SU-DHL-6 (cell line): Measurements from ENCODE around the gene CCR4.

Experiments used
- EZH2phosphoT487 ChIP-seq: fragments of 200-600 bp; sonication (generic), shearing (Covaris generic); conservative IDR thresholded peaks from 2 replicates; pipeline ENCODE4 v1.6.1; 2018; ENCODE audit warnings: mild to moderate bottlenecking, antibody characterized with exemption, low read length, moderate library complexity, mixed read lengths
- TF ChIP-seq, protein P1 (sequence below): fragments of 200-600 bp; sonication (generic); IDR thresholded peaks from one replicate; pipeline ENCODE4 v1.5.1; 2017; ENCODE audit warnings: antibody characterized with exemption, mild to moderate bottlenecking, low read length, moderate library complexity; ENCODE audit not compliant: insufficient read depth, poor library complexity, severe bottlenecking

DNA sequence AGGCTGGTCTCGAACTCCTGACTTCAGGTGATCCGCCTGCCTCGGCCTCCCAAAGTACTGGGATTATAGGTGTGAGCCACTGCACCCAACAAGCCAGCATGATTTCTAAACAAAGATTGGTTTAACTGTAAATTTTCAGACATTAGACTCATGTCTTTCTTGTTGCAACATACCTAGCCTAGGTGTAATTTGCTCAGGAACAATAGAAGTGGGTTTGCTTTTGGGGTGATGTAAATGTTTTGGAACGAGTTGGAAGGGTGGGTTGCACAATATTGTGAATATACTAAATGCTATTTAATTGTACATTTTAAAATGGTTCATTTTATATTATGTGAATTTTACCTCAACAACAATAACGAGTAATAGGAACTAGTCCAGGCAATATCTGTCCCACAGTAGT, 7.1 kb downstream of the CCR4 start:
- TF ChIP-seq, protein P1, sequence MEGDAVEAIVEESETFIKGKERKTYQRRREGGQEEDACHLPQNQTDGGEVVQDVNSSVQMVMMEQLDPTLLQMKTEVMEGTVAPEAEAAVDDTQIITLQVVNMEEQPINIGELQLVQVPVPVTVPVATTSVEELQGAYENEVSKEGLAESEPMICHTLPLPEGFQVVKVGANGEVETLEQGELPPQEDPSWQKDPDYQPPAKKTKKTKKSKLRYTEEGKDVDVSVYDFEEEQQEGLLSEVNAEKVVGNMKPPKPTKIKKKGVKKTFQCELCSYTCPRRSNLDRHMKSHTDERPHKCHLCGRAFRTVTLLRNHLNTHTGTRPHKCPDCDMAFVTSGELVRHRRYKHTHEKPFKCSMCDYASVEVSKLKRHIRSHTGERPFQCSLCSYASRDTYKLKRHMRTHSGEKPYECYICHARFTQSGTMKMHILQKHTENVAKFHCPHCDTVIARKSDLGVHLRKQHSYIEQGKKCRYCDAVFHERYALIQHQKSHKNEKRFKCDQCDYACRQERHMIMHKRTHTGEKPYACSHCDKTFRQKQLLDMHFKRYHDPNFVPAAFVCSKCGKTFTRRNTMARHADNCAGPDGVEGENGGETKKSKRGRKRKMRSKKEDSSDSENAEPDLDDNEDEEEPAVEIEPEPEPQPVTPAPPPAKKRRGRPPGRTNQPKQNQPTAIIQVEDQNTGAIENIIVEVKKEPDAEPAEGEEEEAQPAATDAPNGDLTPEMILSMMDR = no peak
- no peak for TF ChIP-seq EZH2phosphoT487
